Measurements from ENCODE around the gene SNED1. TPM values are rescaled to one million over a fixed set of nuclear protein-coding genes. Genes with fewer than 3 reads are reported as not detected.

Gene SNED1
- total RNA-seq, 1 donor from 2014 or later, result 6.1 TPM

GRCh38 chr2:240956171-240956934 is 42.1 kb upstream of the SNED1 start:
- no peaks in the 10 kb centered on the region for H3K27me3 ChIP-seq (ENCODE audit: low read depth)
- DNase-seq, result peak; percentile 5
- H3K9me3 ChIP-seq (replicated peaks), result no peaks in the 10 kb centered on the region
- no peak overlapping the region for H3K4me3 ChIP-seq
- TF ChIP-seq CTCF (IDR thresholded peaks at IDR 0.05; ENCODE audit: borderline replicate concordance), result no peak
- intact Hi-C loops (cut with micrococcal nuclease), result no loop called here
- peaks cover 47% of the 10 kb centered on the region for H3K4me1 ChIP-seq
- H3K27ac ChIP-seq (replicated peaks), result no peak overlapping the region
- H3K36me3 ChIP-seq, result no peaks in the 10 kb centered on the region

GRCh38 chr2:240956935-240957655 is 41.3 kb upstream of the SNED1 start:
- no peak overlapping the region for H3K27ac ChIP-seq (replicated peaks)
- no peaks in the 10 kb centered on the region for H3K27me3 ChIP-seq (ENCODE audit: low read depth)
- H3K4me3 ChIP-seq, result no peak overlapping the region
- H3K4me1 ChIP-seq, result peaks cover 42% of the 10 kb centered on the region
- intact Hi-C loops (cut with micrococcal nuclease), result no loop called here
- TF ChIP-seq CTCF (IDR thresholded peaks at IDR 0.05; ENCODE audit: borderline replicate concordance), result no peak
- no peaks in the 10 kb centered on the region for H3K36me3 ChIP-seq
- H3K9me3 ChIP-seq (replicated peaks), result no peaks in the 10 kb centered on the region
- peak; percentile 10 for DNase-seq

- Histone ChIP-seq H3K9me3 (replicated peaks) (no peaks in the 10 kb centered on the region), H3K27ac (replicated peaks) (peak overlapping the region; percentile 69), H3K4me1 (peaks cover 44% of the 10 kb centered on the region)
Measured at GRCh38 chr2:240957656-240958365, 40.6 kb upstream of the SNED1 start.

GRCh38 chr2:240958366-240959213 is 39.8 kb upstream of the SNED1 start:
- no peaks in the 10 kb centered on the region for H3K9me3 ChIP-seq (replicated peaks)
- H3K27ac ChIP-seq (replicated peaks), result peak overlapping the region; percentile 69
- TF ChIP-seq CTCF (IDR thresholded peaks at IDR 0.05; ENCODE audit: borderline replicate concordance), result no peak
- no peaks in the 10 kb centered on the region for H3K27me3 ChIP-seq (ENCODE audit: low read depth)
- no peaks in the 10 kb centered on the region for H3K36me3 ChIP-seq
- DNase-seq, result no peak
- intact Hi-C loops (cut with micrococcal nuclease), result no loop called here
- peaks cover 36% of the 10 kb centered on the region for H3K4me1 ChIP-seq
- H3K4me3 ChIP-seq, result no peak overlapping the region

More at GRCh38 chr2:240957656-240958365, 40.6 kb upstream of the SNED1 start:
- no peak for TF ChIP-seq CTCF (IDR thresholded peaks at IDR 0.05; ENCODE audit: borderline replicate concordance)
- Histone ChIP-seq H3K36me3 (no peaks in the 10 kb centered on the region), H3K4me3 (no peak overlapping the region), H3K27me3 (ENCODE audit: low read depth) (no peaks in the 10 kb centered on the region)
- DNase-seq, result no peak
- intact Hi-C loops (cut with micrococcal nuclease), result no loop called here

Measured in left ventricle myocardium inferior (tissue), 1 donor.